Spleen (tissue), 11 donors: ENCODE results near the gene DYNLT1. TPM values are rescaled to one million over a fixed set of nuclear protein-coding genes. Genes with fewer than 3 reads are reported as not detected.
"Not testable (repeated sequence)": the region's sequence is repeated elsewhere in the genome, so short reads cannot be mapped to it uniquely, and the experiment has no call there.

Experiments used
- DNase-seq: peaks from one replicate; pipeline ENCODE4 v3.0.0-alpha.2; 2020
- H3K27ac ChIP-seq, 8 donors: fragments of 200-600 bp; sonication (generic) in 7 of 8; 1 replicate in 4 of 8; 2 replicates in 4 of 8; pipeline versions ENCODE4 v1.5.0 to v1.8.0; 2016 to 2021; ENCODE audit warnings: inconsistent platforms in 4 of 8, mild to moderate bottlenecking in 4 of 8, moderate library complexity in 1 of 8
- H3K27me3 ChIP-seq, 7 donors: fragments of 200-600 bp; sonication (generic) in 6 of 7; replicated peaks in 1 of 7; 1 replicate in 4 of 7; 2 replicates in 3 of 7; pipeline versions ENCODE4 v1.5.0 to v1.8.0; 2016 to 2021; ENCODE audit warnings: inconsistent platforms in 3 of 7, mild to moderate bottlenecking in 1 of 7
- H3K36me3 ChIP-seq, 6 donors: fragments of 200-600 bp; sonication (generic) in 5 of 6; 1 replicate in 4 of 6; 2 replicates in 2 of 6; pipeline versions ENCODE4 v1.5.0 to v1.8.0; 2016 to 2021; ENCODE audit warnings: inconsistent platforms in 2 of 6
- H3K4me1 ChIP-seq, 6 donors: fragments of 200-600 bp; sonication (generic) in 5 of 6; 1 replicate in 3 of 6; 2 replicates in 3 of 6; pipeline versions ENCODE4 v1.5.0 to v1.8.0; 2016 to 2021; ENCODE audit warnings: inconsistent platforms in 3 of 6
- H3K4me3 ChIP-seq, 8 donors: fragments of 200-600 bp; sonication (generic) in 7 of 8; 1 replicate in 4 of 8; 2 replicates in 4 of 8; pipeline versions ENCODE4 v1.5.0 to v1.8.0; 2016 to 2021; ENCODE audit warnings: inconsistent platforms in 4 of 8, mild to moderate bottlenecking in 4 of 8, moderate library complexity in 2 of 8
- H3K9me3 ChIP-seq, 8 donors: fragments of 200-600 bp; sonication (generic) in 7 of 8; 1 replicate in 4 of 8; 2 replicates in 4 of 8; pipeline versions ENCODE4 v1.5.0 to v1.8.0; 2016 to 2021; ENCODE audit warnings: inconsistent platforms in 4 of 8
- CTCF ChIP-seq, 11 experiments: fragments of 200-600 bp in 7 of 11; fragments of 450-650 bp in 4 of 11; sonication (generic) in 4 of 11; IDR thresholded peaks in 8 of 11; conservative IDR thresholded peaks in 3 of 11; 1 replicate in 7 of 11; 2 replicates in 4 of 11; pipeline versions ENCODE4 v1.4.0 to v1.8.0; 2016 to 2021; ENCODE audit warnings: antibody characterized with exemption in 11 of 11, inconsistent platforms in 4 of 11, mild to moderate bottlenecking in 1 of 11
- POLR2A ChIP-seq, 3 donors: fragments of 450-650 bp; IDR thresholded peaks; one replicate each; pipeline ENCODE4 v1.5.1; 2017; ENCODE audit warnings: antibody characterized with exemption in 3 of 3, mild to moderate bottlenecking in 1 of 3
- POLR2AphosphoS5 ChIP-seq, 3 donors: sonication (generic); formaldehyde crosslinking; IDR thresholded peaks; one replicate each; pipeline ENCODE4 v1.5.1; 2017; ENCODE audit warnings: antibody characterized with exemption in 3 of 3
- WGBS, 5 donors: extraction: QIAGEN DNeasy Blood & Tissue Kit in 3 of 5; methylation state at CpG; one replicate each; pipeline versions ENCODE4 v1.1.5 to v1.1.7; 2013 to 2018; 5-methylcytosine and 5-hydroxymethylcytosine counted together
- intact Hi-C: fragments of 100-400 bp; cut with DNase I; formaldehyde crosslinking; loops from one replicate; pipeline ENCODE4 v1.15.0; 2023; ENCODE audit warnings: low total_unique reads
- polyA plus RNA-seq, 3 donors: library from polyadenylated mRNA; stranded (reverse); fragments of 200-250 nt; gene quantifications; one replicate each; pipeline ENCODE4 v1.2.1, GENCODE V29; 2013
- total RNA-seq, 7 donors: library from RNA; depleted of rRNA in 3 of 7; stranded (reverse); fragments of >200 nt in 3 of 7; fragmentation: NEBNext Ultra II Directional in 4 of 7; extraction: Animal tissue kit (Norgen Biotek cat#: 25700) in 4 of 7; gene quantifications; one replicate each; pipeline versions ENCODE4 v1.1.0 to v1.2.1, GENCODE V29; 2016 to 2021
- donor health status: healthy with polysubstance abuse.
- donor health status: DM: no; HTN: no; CAD: no; lungs with moderate emphysema.
- donor health status: DM: no; HTN: no; CAD: no.
- donor health status: Bipolar disorder and iron deficiency.
- donor health status: healthy.
- donor health status: DM: no; HTN: no; CAD: no.
- donor health status: DM: yes; HTN: yes; CAD: no.

Gene DYNLT1
- total and polyA plus RNA-seq, 10 donors = 61.3 to 131 (median 75.8) TPM

- no peaks in the 10 kb centered on the region for H3K27me3 ChIP-seq
These were observed 34.9 kb downstream of the DYNLT1 start for GRCh38 chr6:158609455-158610155.

GRCh38 chr6:158608221-158608620 lies 36.3 kb downstream of the DYNLT1 start:
- Histone ChIP-seq H3K27me3 (no peaks in the 10 kb centered on the region), H3K27ac (no peak overlapping the region), H3K4me1 (peaks cover 0 to 5% (median 0%) of the 10 kb centered on the region in 6 donors), H3K4me3 (no peak overlapping the region), H3K9me3 (no peaks in the 10 kb centered on the region), H3K36me3 (peaks cover 0 to 95% (median 63%) of the 10 kb centered on the region in 6 donors)
- WGBS, 5 donors = 93 to 99% (median 95%) methylated on average over 11 to 12 of the region's 12 CpGs
- intact Hi-C loops = no loop called here
- no peak for TF ChIP-seq POLR2AphosphoS5 (IDR thresholded peaks at IDR 0.05)
- no peak for TF ChIP-seq POLR2A (IDR thresholded peaks at IDR 0.05)
- TF ChIP-seq CTCF (IDR thresholded peaks at IDR 0.05 in 8 of 11, conservative IDR thresholded peaks at IDR 0.05 in 3 of 11) = no peak
- DNase-seq = no peak

More at GRCh38 chr6:158609455-158610155, 34.9 kb downstream of the DYNLT1 start:
- Histone ChIP-seq H3K9me3 (peaks cover 0 to 4% (median 0%) of the 10 kb centered on the region in 8 donors), H3K4me1 (peaks cover 0 to 5% (median 0%) of the 10 kb centered on the region in 6 donors), H3K36me3 (peaks cover 0 to 95% (median 63%) of the 10 kb centered on the region in 6 donors), H3K27ac (no peak overlapping the region), H3K4me3 (no peak overlapping the region)
- no peak for TF ChIP-seq POLR2AphosphoS5 (IDR thresholded peaks at IDR 0.05)
- no peak for TF ChIP-seq CTCF (IDR thresholded peaks at IDR 0.05 in 8 of 11, conservative IDR thresholded peaks at IDR 0.05 in 3 of 11)
- no peak for TF ChIP-seq POLR2A (IDR thresholded peaks at IDR 0.05)
- 90 to 94% (median 93%) methylated on average over 13 of the region's 13 CpGs for WGBS, 5 donors
- intact Hi-C loops = no loop called here
- DNase-seq = no peak

- Histone ChIP-seq H3K36me3 (peaks cover 0 to 94% (median 61%) of the 10 kb centered on the region in 6 donors), H3K9me3 (no peaks in the 10 kb centered on the region), H3K27me3 (no peaks in the 10 kb centered on the region), H3K4me1 (peaks cover 0 to 5% (median 0%) of the 10 kb centered on the region in 6 donors), H3K27ac (no peak overlapping the region), H3K4me3 (no peak overlapping the region)
- WGBS, 5 donors = 92 to 96% (median 95%) methylated on average over 13 to 14 of the region's 14 CpGs
- no peak for DNase-seq
- TF ChIP-seq POLR2AphosphoS5 (IDR thresholded peaks at IDR 0.05) (no peak), CTCF (IDR thresholded peaks at IDR 0.05 in 8 of 11, conservative IDR thresholded peaks at IDR 0.05 in 3 of 11) (no peak), POLR2A (IDR thresholded peaks at IDR 0.05) (no peak)
- intact Hi-C loops = no loop called here
These were observed 37.0 kb downstream of the DYNLT1 start for GRCh38 chr6:158607411-158608170.

- Histone ChIP-seq H3K9me3 (no peaks in the 10 kb centered on the region), H3K27ac (no peak overlapping the region), H3K36me3 (peaks cover 0 to 94% (median 63%) of the 10 kb centered on the region in 6 donors), H3K4me1 (peaks cover 0 to 5% (median 0%) of the 10 kb centered on the region in 6 donors), H3K4me3 (no peak overlapping the region), H3K27me3 (no peaks in the 10 kb centered on the region)
- intact Hi-C loops = no loop called here
- DNase-seq = no peak
- no peak for TF ChIP-seq CTCF (IDR thresholded peaks at IDR 0.05 in 8 of 11, conservative IDR thresholded peaks at IDR 0.05 in 3 of 11)
- TF ChIP-seq POLR2A (IDR thresholded peaks at IDR 0.05) = no peak
- TF ChIP-seq POLR2AphosphoS5 (IDR thresholded peaks at IDR 0.05) = no peak
- WGBS, 5 donors = 87 to 97% (median 97%) methylated on average over 7 of the region's 7 CpGs
These were observed 37.6 kb downstream of the DYNLT1 start for GRCh38 chr6:158606935-158607334.

GRCh38 chr6:158606011-158606410 lies 38.5 kb downstream of the DYNLT1 start:
- 83 to 99% (median 94%) methylated on average over 15 of the region's 15 CpGs for WGBS, 5 donors
- H3K27me3 ChIP-seq, H3K4me1 ChIP-seq, H3K9me3 ChIP-seq, H3K4me3 ChIP-seq, DNase-seq, intact Hi-C loops, H3K27ac ChIP-seq: not testable (repeated sequence)
- peaks cover 0 to 94% (median 60%) of the 10 kb centered on the region in 6 donors for H3K36me3 ChIP-seq
